HG03571 (cell line): ENCODE results near the gene EXOC6B.
"Not testable (repeated sequence)": the region's sequence is repeated elsewhere in the genome, so short reads cannot be mapped to it uniquely, and the experiment has no call there.

Source experiments
- ATAC-seq: cut with Tn5 transposase; IDR thresholded peaks from one replicate; pipeline ENCODE4 v1.9.1; 2021; ENCODE audit not compliant: unreplicated experiment

Gene EXOC6B

DNA sequence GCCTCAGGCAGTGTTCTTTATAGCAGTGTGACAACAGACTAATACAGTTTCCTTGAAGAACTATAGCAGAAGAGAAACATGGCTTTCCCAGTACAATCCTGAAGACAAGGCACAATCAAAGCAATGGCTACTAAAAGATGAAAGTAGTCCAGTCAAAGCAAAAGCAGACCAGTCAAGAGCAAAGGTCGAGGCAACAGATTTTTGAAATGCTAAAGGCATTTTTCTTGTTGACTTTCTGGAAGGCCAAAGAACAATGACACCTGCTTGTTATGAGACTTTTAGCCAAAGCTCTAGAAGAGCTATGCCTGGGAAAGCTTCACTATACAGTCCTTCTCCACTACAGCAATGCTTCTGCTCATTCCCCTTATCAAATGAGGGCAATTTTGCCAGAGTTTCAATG lies 269.9 kb downstream of the EXOC6B start:
- no peak for ATAC-seq

DNA sequence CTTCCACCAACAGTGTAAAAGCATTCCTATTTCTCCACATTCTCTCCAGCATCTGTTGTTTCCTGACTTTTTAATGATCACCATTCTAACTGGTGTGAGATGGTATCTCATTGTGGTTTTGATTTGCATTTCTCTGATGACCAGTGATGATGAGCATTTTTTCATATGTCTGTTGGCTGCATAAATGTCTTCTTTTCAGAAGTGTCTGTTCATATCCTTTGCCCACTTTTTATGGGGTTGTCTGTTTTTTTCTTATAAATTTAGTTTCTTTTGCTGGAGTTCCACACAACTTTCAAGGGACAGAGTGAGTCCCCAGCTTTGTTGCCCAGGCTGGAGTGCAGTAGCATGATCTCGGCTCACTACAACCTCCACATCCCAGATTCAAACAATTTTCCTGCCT lies 270.5 kb downstream of the EXOC6B start:
- ATAC-seq = not testable (repeated sequence)

DNA sequence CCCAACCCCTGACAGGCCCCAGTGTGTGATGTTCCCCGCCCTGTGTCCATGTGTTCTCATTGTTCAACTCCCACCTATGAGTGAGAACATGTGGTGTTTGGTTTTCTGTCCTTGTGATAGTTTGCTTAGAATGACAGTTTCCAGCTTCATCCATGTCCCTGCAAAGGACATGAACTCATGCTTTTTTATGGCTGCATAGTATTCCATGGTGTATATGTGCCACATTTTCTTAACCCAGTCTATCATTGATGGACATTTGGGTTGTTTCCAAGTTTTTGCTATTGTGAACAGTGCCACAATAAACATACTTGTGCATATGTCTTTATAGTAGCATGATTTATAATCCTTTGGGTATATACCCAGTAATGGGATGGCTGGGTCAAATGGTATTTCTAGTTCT lies 270.9 kb downstream of the EXOC6B start:
- ATAC-seq = not testable (repeated sequence)

DNA sequence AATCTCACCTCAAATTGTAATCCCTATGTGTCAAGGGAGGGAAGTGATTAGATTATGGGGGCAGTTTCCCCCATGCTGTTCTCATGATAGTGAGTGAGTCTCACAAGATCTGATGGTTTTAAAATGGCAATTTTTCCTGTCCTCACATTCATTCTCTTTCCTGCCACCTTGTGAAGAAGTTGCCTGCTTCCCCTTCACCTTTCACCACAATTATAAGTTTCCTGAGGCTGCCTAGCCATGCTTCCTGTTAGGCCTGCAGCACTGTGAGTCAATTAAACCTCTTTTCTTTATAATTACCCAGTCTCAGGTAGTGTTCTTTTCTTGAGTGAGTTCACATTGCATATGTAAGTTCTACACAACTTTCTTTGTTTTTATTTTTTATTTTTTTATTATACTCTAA lies 271.5 kb downstream of the EXOC6B start:
- no peak for ATAC-seq

DNA sequence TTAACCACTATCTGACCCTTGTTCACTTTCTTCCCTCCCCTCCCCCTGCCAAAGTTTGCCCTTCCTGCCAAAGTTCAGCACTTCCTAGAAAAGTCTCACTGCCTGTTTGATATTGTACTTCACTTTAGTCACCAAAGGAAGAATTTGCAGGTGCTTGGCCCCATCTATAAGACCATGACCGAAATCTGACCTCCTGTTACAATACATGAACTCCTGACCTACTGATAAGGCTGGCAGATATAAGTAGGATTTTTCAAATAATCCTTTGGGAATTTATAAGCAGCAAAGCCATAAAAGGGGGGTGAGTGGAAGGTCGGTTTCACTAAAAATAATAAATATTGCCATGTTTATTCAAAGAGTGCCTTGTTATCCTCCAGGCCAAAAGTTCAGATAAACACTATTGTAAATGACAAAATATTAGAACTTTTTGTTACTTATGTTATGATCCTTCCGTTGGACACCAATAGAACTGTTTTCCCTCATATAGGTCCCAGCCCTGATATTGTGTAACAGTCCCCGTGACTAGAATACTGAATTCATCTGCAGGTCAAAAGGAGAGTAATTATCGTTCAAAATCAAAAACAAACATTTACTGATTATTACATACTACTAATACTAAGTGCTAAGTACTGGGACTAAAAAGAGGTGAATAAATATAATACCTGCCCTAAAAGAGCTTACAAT lies 277.6 kb downstream of the EXOC6B start:
- no peak for ATAC-seq

DNA sequence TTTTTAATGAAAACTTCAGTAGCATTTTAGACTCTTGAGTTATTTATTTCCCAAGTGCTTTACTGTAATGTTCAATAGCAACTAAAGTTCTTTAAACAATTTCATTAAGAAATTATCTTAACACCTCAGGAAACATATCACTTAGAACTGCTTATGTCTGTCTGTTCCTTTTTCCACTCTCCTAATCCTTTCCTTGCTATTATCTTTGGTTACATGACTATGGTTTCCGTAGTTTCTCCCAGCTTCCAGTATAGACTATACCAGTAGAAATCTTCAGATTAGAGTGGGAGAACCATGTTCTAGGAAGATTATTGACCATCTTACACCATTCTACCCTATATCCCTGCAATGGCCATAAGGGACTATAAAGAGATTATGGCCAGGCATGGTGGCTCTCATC lies 280.0 kb downstream of the EXOC6B start:
- no peak for ATAC-seq

DNA sequence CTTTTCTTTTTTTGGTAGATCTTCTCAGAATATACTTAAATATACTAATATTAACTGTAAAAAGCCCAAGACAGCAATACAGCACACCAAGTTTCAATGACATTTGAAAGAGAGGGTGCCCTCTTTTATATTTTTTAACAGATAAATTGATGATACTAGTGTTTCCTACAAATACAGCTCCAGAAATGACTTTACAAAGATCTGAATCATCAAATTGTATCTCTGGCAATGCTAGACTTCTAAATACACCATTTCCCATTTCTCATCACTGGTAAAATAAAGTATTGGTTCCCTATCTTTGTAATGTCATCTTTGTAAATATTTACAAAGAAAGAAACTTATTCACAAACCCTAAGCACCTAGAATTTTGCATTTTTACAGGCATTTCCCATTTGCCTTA lies 281.3 kb downstream of the EXOC6B start:
- ATAC-seq = no peak

DNA sequence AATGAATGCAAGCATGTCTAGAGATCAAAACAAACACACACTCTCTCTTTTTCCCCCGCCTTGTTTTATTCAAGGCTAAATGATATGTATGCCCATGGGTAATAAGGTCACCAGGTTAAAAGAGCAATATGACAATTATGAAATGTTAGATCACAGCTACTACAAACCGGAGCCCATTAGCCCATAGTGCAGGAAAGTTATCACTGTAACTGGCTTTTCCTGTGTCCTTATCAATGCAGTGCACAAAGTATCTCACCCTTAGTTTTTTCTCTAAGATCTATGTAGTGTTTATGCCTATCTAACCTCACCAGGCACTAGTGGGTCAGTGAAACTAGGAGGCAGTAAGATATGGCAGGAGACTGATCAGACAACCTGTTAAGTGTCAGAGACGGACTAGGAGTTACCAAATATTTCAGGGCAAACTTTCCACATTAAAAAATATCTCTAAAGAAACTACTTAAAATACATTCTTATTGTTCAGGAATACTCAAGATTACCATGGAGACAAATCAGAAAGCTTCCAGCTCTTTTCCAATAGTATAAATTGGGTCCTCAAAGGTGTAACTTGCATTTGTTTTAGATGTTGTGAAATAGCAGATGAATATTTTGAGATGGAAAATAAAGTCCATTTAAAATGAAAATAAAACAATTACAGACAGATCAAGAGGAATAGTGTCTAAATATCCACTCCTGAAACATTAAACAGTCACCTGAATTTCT lies 282.2 kb downstream of the EXOC6B start:
- no peak for ATAC-seq

DNA sequence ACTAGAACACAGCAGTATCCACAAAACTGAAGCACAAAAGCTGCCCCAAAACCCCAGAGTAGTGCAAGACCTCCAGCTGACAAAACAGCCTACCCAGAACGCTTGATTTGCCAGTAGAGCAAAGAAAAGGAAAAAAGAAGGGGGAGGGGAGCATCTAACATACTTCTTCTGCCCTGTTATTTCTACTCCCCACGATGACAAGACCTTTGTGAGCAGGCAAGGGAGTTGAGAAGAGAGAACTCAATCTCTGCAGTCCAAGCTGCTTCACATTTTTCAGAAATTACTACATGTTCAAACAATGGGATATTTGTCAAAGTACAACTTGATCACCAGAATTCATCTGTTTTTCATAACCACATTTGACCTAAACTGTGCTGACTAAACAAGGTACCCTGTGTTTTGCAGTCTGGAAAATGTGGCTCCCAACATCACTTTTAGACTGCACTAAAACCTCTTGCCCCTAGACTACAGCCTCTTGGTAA lies 286.7 kb downstream of the EXOC6B start:
- no peak for ATAC-seq

DNA sequence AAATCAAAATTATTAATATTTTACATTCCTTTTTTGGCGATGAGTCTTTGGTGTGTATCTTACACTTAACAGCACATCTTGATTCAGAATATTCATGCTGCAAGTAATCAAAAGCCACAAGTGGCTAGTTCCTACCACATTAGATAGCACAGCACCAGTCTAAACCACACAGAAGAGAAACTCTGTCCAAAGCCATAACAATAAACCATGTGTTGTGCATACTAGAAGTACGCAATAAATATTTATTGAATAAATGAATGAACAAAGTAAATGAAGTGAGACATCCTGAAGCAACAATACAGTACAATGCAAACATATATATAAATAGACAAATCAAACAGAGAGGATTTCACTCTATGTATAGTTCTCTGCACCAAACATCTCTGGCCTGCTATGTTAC lies 287.3 kb downstream of the EXOC6B start:
- ATAC-seq = no peak

DNA sequence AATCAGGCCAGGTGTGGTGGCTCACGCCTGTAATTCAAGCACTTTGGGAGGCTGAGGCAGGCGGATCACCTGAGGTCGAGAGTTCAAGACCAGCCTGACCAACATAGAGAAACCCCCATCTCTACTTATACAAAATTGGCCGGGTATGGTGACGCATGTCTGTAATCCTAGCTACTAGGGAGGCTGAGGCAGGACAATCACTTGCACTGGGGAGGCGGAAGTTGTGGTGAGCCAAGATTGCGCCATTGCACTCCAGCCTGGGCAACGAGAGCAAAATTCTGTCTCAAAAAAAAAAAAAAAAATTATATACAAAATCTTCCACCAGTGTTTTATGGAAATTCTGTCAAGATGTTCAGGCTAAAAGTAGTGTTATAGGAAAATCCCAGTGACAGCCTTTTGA lies 290.2 kb downstream of the EXOC6B start:
- not testable (repeated sequence) for ATAC-seq

DNA sequence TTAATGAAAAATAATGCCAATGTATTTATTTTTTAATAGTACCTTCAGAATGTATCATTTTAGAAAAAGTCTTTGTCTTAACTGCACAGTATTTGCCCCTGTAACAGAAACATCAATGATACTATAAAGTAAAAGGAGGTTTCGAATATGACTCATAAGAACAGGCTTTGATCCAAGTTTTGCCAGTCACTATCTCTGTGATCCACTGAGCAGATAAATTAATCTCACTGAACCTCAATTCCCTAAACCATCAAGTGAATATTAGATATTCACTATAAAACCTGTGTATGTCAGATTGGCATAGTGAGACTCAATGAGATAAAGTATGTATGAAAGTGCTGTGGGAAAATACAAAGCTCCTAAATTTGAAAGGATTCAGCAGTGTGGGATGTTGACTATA lies 292.1 kb downstream of the EXOC6B start:
- no peak for ATAC-seq

DNA sequence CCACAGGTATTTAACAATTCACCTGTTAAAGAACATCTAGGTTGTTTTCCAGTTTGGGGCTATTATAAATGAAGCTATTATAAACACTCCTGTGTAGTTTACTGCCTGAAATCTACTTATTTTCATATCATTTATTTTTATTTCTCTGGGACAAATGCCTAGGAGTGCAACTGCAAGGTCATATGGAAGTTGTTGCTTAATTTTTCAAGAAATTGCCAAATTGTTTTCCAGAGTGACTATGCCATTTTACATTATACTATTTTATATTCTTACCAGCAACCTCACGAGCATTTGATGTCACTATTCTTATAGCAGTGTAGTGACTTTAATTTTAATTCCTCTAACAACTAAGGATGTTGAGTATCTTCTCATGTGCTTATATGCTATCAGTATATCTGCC lies 298.4 kb downstream of the EXOC6B start:
- no peak for ATAC-seq

DNA sequence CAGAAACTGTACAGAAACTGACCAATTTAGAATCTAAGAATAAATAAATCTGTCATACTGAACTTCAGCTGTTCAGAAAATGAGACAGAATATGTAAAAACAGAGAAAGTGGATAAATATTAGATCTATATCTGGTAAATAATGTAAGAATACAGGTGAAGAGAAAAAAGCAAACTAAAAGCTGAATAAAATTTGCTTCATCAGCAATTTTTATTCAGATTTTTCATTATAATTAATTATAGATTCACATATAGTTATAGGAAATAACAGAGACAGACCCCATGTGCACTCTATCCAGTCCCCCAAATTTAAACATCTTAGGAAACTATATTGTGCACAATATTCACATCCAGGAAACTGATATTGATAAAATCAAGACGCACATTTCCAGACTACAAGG lies 299.2 kb downstream of the EXOC6B start:
- ATAC-seq = no peak

DNA sequence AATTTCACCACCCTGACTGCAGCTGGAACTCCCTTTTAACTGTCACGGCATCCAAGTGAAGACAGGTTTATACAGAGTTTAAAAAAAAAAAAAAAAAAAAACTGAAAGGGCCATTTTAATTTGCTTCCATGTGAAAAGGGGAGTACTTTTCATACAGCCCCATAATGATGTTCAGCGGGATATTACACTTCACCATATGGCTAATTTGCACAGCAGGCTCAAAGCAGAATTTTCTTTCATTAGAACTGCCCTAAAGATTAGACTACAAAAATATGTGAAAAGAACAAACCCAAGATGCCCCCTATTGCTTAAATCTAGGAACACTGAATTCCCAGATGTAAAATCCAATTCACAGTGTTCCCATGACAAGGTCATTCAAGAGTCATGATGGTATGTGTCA lies 301.8 kb downstream of the EXOC6B start:
- ATAC-seq = no peak

DNA sequence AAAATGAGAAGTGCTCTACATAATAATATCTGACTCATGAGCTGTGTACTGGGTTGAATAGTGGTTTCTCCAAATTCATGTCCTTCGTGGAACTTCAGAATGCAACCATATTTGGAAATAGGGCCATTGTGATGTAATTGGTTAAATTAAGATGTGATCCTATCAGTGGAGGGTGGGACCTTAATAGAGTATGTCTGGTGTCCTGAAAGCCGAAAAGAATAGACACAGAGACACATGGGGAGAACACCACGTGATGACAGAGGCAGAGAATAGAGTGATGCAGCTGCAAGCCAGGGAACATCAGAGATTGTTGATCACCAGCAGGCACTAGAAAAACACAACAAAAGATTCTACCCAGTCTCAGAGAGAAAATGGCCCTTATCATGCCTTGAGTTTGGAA lies 310.1 kb downstream of the EXOC6B start:
- ATAC-seq = no peak

DNA sequence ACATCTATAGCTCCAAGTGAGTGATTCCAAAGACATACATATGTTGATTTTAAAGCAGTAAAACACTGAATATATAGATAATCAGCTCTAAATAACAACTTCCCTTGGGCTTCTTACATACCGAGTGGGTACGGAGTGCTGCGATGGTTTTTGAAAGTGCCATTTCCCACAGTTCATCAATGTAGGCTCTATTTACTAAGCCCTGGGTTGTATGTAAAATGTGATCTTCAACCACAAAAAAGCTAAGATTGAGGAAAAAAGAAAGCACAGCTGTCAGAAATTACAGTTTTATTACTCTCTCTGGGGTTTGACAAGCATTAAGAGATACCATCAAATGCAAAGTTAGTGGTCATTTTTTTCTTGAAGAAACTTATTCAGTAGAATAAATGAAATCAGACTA lies 312.8 kb downstream of the EXOC6B start:
- no peak for ATAC-seq

DNA sequence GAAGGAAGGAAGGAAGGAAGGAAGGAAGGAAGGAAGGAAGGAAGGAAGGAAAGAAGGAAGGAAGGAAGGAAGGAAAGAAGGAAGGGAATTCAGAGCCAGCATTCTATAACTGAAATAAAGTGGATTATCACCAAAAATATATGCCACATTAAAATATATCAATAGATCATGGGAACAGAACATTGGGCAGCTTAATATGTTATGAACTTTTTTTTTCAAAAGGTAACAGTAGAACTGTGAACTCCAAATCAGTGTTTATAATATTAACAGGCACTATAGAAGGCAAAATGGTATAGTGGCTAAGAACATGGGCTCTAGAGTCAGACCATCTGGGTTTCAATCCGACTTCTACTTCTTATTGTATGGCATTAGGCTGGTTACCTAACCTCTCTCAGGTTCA lies 313.5 kb downstream of the EXOC6B start:
- no peak for ATAC-seq

DNA sequence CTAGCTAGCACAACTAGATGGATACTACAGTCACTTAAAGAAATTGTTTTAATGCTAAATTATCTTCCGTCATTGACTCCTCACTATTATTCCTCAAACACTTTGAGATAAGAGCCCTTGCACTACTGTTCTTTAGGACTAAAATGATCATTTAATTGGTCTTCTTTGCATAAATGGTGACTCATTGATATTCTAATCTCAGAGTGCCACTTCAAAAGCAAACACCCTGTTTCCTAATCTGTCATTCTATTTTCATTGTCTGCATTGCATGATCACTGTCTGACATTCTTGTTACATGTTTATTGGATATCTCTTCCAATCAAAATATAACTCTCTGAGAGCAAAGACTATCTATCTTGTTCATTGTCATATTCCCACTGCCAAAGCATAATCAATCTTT lies 313.9 kb downstream of the EXOC6B start:
- ATAC-seq = no peak

DNA sequence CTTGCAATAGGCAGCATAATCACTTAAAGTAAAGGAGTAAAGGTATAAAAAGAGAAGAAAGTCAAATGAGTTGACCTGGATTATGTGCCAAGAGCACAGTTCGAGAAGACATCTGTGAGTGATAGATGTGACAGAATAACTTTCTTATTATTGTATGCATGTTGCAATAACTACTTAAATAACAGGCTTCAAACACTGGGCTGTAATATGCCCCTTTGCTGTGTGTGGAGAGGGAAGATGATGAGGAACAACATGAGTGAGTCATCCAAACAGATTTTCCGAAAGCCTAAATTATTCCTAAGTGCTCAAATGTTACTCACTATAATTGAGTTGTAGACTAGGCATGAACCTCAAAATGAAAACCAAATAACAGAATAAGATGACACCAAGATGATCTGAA lies 328.1 kb downstream of the EXOC6B start:
- no peak for ATAC-seq

DNA sequence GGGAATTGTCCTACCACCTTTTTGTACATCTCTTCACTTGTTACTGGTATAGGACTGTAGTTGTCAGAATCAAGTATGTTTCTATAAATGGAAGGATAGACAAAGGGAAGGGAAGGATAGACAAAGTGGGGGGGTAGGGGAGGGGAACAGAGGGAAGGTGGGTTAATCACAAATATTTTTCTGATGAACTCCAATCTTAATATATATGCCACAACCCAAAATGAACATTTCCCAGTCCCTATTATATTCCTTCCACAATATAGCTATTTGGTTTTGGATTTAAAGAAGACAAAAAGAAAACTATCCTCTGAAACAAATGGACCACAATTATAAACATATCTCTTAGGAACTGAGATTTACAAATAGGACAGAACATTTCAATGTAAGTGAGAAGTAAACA lies 329.4 kb downstream of the EXOC6B start:
- no peak for ATAC-seq

DNA sequence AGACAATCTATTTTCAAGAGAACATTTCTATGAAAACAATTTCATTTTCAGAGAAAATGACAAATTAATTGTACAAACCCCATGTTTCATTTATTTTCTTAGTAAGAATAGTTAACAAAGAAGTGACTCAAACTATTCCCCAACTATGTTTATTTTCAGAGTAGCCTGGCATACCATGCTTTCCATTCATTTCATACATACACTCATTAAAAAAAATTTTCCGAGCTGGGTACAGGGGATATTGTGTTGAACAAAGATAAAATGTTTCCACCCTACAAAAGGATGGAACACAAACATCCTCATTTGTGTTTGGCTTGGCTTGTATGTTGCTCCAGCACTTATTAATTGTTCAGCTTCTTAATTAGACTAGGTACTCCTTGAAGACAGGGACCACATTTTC lies 331.4 kb downstream of the EXOC6B start:
- no peak for ATAC-seq

DNA sequence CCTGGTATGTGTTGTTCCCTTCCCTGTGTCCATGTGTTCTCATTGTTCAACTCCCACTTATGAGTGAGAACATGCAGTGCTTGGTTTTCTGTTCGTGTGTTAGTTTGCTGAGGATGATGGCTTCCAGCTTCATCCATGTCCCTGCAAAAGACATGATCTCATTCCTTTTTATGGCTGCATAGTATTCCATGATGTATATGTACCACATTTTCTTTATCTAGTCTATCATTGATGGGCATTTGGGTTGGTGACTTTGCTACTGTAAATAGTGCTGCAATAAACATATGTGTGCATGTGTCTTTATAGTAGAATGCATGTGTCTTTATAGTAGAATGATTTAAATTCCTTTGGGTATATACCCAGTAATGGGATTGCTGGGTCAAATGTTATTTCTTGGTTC lies 341.2 kb downstream of the EXOC6B start:
- not testable (repeated sequence) for ATAC-seq
